Vagina (tissue), 2 donors: ENCODE results near the gene HDGFL2. TPM values are rescaled to one million over a fixed set of nuclear protein-coding genes. Genes with fewer than 3 reads are reported as not detected.

Experiments used
- DNase-seq, 2 donors: peaks; one replicate each; pipeline ENCODE4 v3.0.0-alpha.2; 2017; ENCODE audit errors: extremely low spot score in 2 of 2
- H3K27ac ChIP-seq: fragments of 200-600 bp; sonication (generic); one replicate; pipeline ENCODE4 v1.5.1; 2019
- H3K27me3 ChIP-seq: fragments of 200-600 bp; sonication (generic); one replicate; pipeline ENCODE4 v1.5.1; 2019
- H3K36me3 ChIP-seq, 2 donors: fragments of 200-600 bp; sonication (generic); one replicate each; pipeline ENCODE4 v1.5.1; 2017 to 2019
- H3K4me1 ChIP-seq: fragments of 200-600 bp; sonication (generic); one replicate; pipeline ENCODE4 v1.5.1; 2019
- H3K4me3 ChIP-seq, 2 donors: fragments of 200-600 bp; sonication (generic); 1 replicate in 1 of 2; 2 replicates in 1 of 2; pipeline ENCODE4 v1.5.1; 2016 to 2019
- H3K9me3 ChIP-seq: fragments of 200-600 bp; sonication (generic); one replicate; pipeline ENCODE4 v1.5.1; 2019
- CTCF ChIP-seq, 3 experiments: fragments of 450-650 bp in 2 of 3; fragments of 200-600 bp in 1 of 3; sonication (generic) in 1 of 3; IDR thresholded peaks; one replicate each; pipeline ENCODE4 v1.5.1; 2017 to 2019; ENCODE audit warnings: antibody characterized with exemption in 3 of 3, mild to moderate bottlenecking in 2 of 3, moderate library complexity in 2 of 3
- POLR2A ChIP-seq, 2 donors: fragments of 450-650 bp; IDR thresholded peaks; one replicate each; pipeline ENCODE4 v1.6.1; 2017; ENCODE audit warnings: antibody characterized with exemption in 2 of 2, mild to moderate bottlenecking in 2 of 2, moderate library complexity in 2 of 2
- POLR2AphosphoS5 ChIP-seq, 2 donors: sonication (generic); formaldehyde crosslinking; IDR thresholded peaks; one replicate each; pipeline ENCODE4 v1.9.0; 2017; ENCODE audit warnings: antibody characterized with exemption in 2 of 2, mild to moderate bottlenecking in 2 of 2, low read depth in 1 of 2; ENCODE audit not compliant: insufficient read depth in 1 of 2
- intact Hi-C: fragments of 100-400 bp; cut with DNase I; formaldehyde crosslinking; loops from one replicate; pipeline ENCODE4 v1.15.1; 2023
- total RNA-seq: library from RNA; depleted of rRNA; stranded (reverse); fragments of >200 nt; gene quantifications from one replicate; pipeline ENCODE4 v1.2.3, GENCODE V29; 2016

The HDGFL2 gene
- total RNA-seq, 1 donor from 2014 or later: 33.1 TPM

DNA sequence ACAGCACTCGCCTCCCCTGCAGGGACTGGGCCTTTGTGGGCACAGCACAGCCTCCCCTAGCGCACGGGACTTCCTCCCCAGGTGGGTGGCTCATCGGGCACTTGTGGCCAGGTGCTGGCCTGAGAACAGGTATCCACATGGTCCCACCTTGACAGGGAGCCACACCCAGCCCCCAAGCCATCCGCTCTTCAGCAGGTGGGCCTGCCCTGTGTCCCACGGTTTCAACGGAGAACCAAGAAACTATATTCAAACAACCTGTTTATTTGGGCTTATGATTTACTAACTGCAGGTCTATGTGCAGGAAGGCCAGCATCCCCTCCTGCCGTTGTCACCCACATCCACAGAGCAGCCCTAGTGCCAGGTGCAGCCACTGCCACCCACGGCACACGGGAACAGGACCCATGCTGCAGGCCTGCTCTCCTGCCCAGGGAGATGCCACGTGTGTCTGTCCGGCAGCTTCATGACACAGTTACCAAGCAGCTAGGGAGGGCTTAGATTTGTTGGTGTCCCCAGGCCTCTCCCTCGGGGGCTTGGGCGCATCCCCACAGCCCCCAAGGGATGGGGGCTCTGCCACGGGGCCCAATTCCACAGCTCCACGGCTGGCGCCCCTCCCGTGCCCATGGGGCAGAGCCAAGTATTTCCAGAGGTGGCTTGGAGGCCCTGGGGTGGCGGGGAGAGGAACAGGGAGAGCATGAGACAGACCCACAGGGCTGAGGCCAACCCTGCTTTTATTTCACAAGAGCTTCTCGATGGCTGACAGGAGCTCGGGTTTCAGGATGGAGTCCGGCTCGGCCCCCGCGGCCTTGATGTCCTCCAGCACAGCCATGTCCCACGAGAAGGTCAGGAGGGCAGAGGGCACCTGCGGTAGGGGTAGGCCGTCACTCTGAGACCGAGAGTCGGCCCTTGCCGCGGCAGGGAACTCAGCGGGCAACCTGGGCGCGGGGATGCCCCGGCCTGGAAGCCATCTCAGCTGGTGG lies 27.0 kb upstream of the HDGFL2 start:
- DNase-seq: no peak
- Histone ChIP-seq H3K27me3 (no peaks in the 10 kb centered on the region), H3K27ac (no peak overlapping the region), H3K4me1 (peaks cover 11% of the 10 kb centered on the region), H3K36me3 (peaks cover 0 to 40% of the 10 kb centered on the region in 2 donors), H3K9me3 (no peaks in the 10 kb centered on the region), H3K4me3 (no peak overlapping the region)
- intact Hi-C loops: no loop called here
- TF ChIP-seq CTCF (IDR thresholded peaks at IDR 0.05) (no peak), POLR2AphosphoS5 (IDR thresholded peaks at IDR 0.05; ENCODE audit: insufficient read depth in 1 of 2, low read depth in 1 of 2) (no peak), POLR2A (IDR thresholded peaks at IDR 0.05) (no peak)

GRCh38 chr19:4445963-4446703 lies 26.0 kb upstream of the HDGFL2 start:
- Histone ChIP-seq H3K9me3 (no peaks in the 10 kb centered on the region), H3K27me3 (no peaks in the 10 kb centered on the region), H3K27ac (no peak overlapping the region), H3K4me1 (peaks cover 11% of the 10 kb centered on the region), H3K36me3 (peaks cover 0 to 46% of the 10 kb centered on the region in 2 donors), H3K4me3 (no peak overlapping the region)
- no peak for DNase-seq
- no peak for TF ChIP-seq POLR2AphosphoS5 (IDR thresholded peaks at IDR 0.05; ENCODE audit: insufficient read depth in 1 of 2, low read depth in 1 of 2)
- no peak for TF ChIP-seq POLR2A (IDR thresholded peaks at IDR 0.05)
- no peak for TF ChIP-seq CTCF (IDR thresholded peaks at IDR 0.05)
- intact Hi-C loops: no loop called here

- DNase-seq: no peak
- H3K36me3 ChIP-seq: peaks cover 0 to 52% of the 10 kb centered on the region in 2 donors
- H3K27ac ChIP-seq: no peak overlapping the region
- TF ChIP-seq POLR2AphosphoS5 (IDR thresholded peaks at IDR 0.05; ENCODE audit: insufficient read depth in 1 of 2, low read depth in 1 of 2): no peak
- no peak for TF ChIP-seq POLR2A (IDR thresholded peaks at IDR 0.05)
- no peak for TF ChIP-seq CTCF (IDR thresholded peaks at IDR 0.05)
- no peaks in the 10 kb centered on the region for H3K27me3 ChIP-seq
- no peak overlapping the region for H3K4me3 ChIP-seq
- peaks cover 11% of the 10 kb centered on the region for H3K4me1 ChIP-seq
- H3K9me3 ChIP-seq: no peaks in the 10 kb centered on the region
- intact Hi-C loops: no loop called here
Measured at GRCh38 chr19:4446704-4447200, 25.3 kb upstream of the HDGFL2 start.

DNA sequence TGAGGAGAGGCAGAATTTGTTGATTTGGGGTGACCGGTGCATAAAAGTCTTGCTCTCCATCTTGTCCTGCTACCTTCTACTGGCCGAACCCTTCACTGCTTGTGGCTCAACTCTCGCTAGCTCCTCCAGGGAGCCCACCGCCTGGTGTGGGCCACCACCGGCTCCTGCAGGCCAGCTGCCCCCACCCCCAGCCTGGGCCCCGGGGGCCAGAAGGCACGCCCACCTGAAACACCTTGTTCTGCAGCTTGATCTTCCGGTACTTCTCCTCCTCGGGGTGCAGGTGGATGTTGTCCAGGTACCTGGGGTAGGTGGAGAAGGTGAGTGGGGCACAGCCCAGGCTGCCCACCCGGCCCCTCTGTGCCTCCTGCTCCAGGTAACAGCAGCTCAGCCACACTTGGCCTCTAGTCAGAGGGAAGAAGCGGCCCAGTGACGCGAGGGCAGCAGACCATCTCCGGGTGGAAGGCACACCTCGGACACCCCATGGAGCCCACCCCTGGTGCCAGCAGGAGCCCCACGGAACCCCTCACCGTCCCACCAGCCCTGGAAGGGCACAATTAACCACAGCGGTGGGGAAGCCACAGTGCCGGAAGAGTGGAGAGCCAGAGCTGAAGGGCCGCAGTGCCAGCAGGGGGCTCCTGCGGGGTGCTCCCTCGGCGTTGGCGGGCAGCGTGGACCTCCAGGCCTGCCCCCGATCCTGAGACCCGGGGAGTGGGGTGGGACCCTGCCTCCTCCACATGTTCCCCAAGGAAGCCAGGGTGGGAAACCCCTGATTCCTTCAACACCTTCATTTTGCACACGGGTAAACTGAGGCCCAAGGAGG lies 24.6 kb upstream of the HDGFL2 start:
- intact Hi-C loops: no loop called here
- H3K27ac ChIP-seq: no peak overlapping the region
- no peak for DNase-seq
- H3K4me3 ChIP-seq: no peak overlapping the region
- H3K4me1 ChIP-seq: peaks cover 11% of the 10 kb centered on the region
- no peaks in the 10 kb centered on the region for H3K27me3 ChIP-seq
- no peaks in the 10 kb centered on the region for H3K9me3 ChIP-seq
- TF ChIP-seq POLR2A (IDR thresholded peaks at IDR 0.05): no peak
- no peak for TF ChIP-seq CTCF (IDR thresholded peaks at IDR 0.05)
- no peak for TF ChIP-seq POLR2AphosphoS5 (IDR thresholded peaks at IDR 0.05; ENCODE audit: insufficient read depth in 1 of 2, low read depth in 1 of 2)
- peaks cover 0 to 60% of the 10 kb centered on the region in 2 donors for H3K36me3 ChIP-seq
